K562 (cell line): ENCODE data around the gene GABARAPL2. TPM values are rescaled to one million over a fixed set of nuclear protein-coding genes. Genes with fewer than 3 reads are reported as not detected.

Experiments used
- ATAC-seq: fragments of 200-7000 bp; cut with Tn5 transposase; 3 replicates; pipeline ENCODE4 v1.9.1; 2020; ENCODE audit warnings: moderate library complexity
- BruUV-seq: library from RNA; stranded (reverse); fragments of 400-500 nt; replicated peaks from 2 replicates; lab custom pipeline; 2021; lab: Mats Ljungman, UMichigan
- CTCF ChIA-PET: fragments of 300-600 bp; formaldehyde crosslinking; extraction: SDS; loops from one replicate; lab custom pipeline; 2021; ENCODE audit warnings: low intra/inter-chr PET ratio; lab: Yijun Ruan, JAX
- POLR2A ChIA-PET: fragments of 300-600, 350-650 bp; sonication (Branson Sonifier 250); formaldehyde crosslinking; extraction: SDS; loops from one replicate; lab custom pipeline; 2021; ENCODE audit warnings: antibody characterized with exemption, inconsistent platforms; lab: Yijun Ruan, JAX
- DNase-seq, 4 experiments: peaks; one replicate each; pipeline versions ENCODE4 v3.0.0 to v3.0.0-alpha.2; 2011 to 2018; ENCODE audit warnings: low spot score in 3 of 4, mixed read lengths in 3 of 4; ENCODE audit errors: extremely low read depth in 1 of 4
- FAIRE-seq: peaks from 2 replicates; lab custom pipeline; 2011; peaks lifted over from hg19 to GRCh38; lab: Jason Lieb, UNC
- H2AFZ ChIP-seq: 2 replicates; pipeline ENCODE4 v1.6.0; 2011; ENCODE audit warnings: low read depth, low read length, control low read depth, inconsistent platforms
- H3K27ac ChIP-seq: fragments of 200-600 bp; 3 replicates; pipeline ENCODE4 v1.8.0; 2011; ENCODE audit warnings: low read depth, mild to moderate bottlenecking, control low read depth, inconsistent platforms, low read length, moderate library complexity, mixed read lengths; ENCODE audit errors: extremely low read depth
- H3K27me3 ChIP-seq, 2 experiments: fragments of 300-600 bp in 1 of 2; 2 replicates in 1 of 2; 3 replicates in 1 of 2; pipeline versions ENCODE4 v1.6.0 to v1.8.0; 2011; ENCODE audit warnings: inconsistent platforms in 2 of 2, low read length in 2 of 2, mild to moderate bottlenecking in 1 of 2, mixed read lengths in 1 of 2, moderate library complexity in 1 of 2; ENCODE audit not compliant: control insufficient read depth in 2 of 2, insufficient read depth in 2 of 2
- H3K36me3 ChIP-seq: fragments of 300-600 bp; 3 replicates; pipeline ENCODE4 v1.8.0; 2011; ENCODE audit warnings: mild to moderate bottlenecking, low read length, inconsistent platforms; ENCODE audit not compliant: control insufficient read depth, insufficient read depth
- H3K4me1 ChIP-seq, 2 experiments: fragments of 200-600 bp in 1 of 2; replicated peaks in 1 of 2; 2 replicates in 1 of 2; 3 replicates in 1 of 2; pipeline versions ENCODE4 v1.5.1 to v1.8.0; 2011; ENCODE audit warnings: inconsistent platforms in 2 of 2, low read length in 2 of 2, mild to moderate bottlenecking in 1 of 2, mixed read lengths in 1 of 2, moderate library complexity in 1 of 2; ENCODE audit not compliant: control insufficient read depth in 2 of 2, insufficient read depth in 2 of 2
- H3K4me2 ChIP-seq: 2 replicates; pipeline ENCODE4 v1.6.1; 2011; ENCODE audit warnings: low read length, control low read depth, inconsistent platforms, mixed read lengths; ENCODE audit not compliant: insufficient read depth
- H3K4me3 ChIP-seq: fragments of 200-600 bp; sonication (generic), shearing (Covaris generic); 2 replicates; pipeline ENCODE4 v1.5.1; 2016; ENCODE audit warnings: control low read depth, inconsistent platforms
- H3K79me2 ChIP-seq: fragments of 200-600 bp; 3 replicates; pipeline ENCODE4 v1.8.0; 2011; ENCODE audit warnings: low read length, inconsistent platforms; ENCODE audit not compliant: control insufficient read depth, insufficient read depth
- H3K9ac ChIP-seq, 2 experiments: 2 replicates each; pipeline versions ENCODE4 v1.6.0 to v1.6.1; 2011; ENCODE audit warnings: low read depth in 2 of 2, low read length in 2 of 2, control low read depth in 1 of 2, inconsistent platforms in 1 of 2, mild to moderate bottlenecking in 1 of 2, mixed read lengths in 1 of 2; ENCODE audit not compliant: insufficient read depth in 1 of 2
- H3K9me1 ChIP-seq: one replicate; pipeline ENCODE4 v1.6.0; 2011; ENCODE audit warnings: inconsistent platforms, mild to moderate bottlenecking, low read length, moderate library complexity; ENCODE audit not compliant: control insufficient read depth, insufficient read depth
- H3K9me3 ChIP-seq: replicated peaks from 2 replicates; pipeline ENCODE4 v1.5.1; 2011; ENCODE audit warnings: low read depth, low read length, inconsistent platforms; ENCODE audit not compliant: control insufficient read depth, insufficient read depth
- H4K20me1 ChIP-seq: replicated peaks from 2 replicates; pipeline ENCODE4 v1.6.1; 2011; ENCODE audit warnings: low read length, inconsistent platforms, mixed read lengths; ENCODE audit not compliant: control insufficient read depth, insufficient read depth
- IFI16 ChIP-seq: fragments of 250-450 bp; sonication (Bioruptor Pico); IDR thresholded peaks from 2 replicates; pipeline ENCODE4 v2.1.2; 2022; ENCODE audit warnings: mild to moderate bottlenecking, inconsistent platforms
- MEIS2 ChIP-seq: fragments of 450-650 bp; IDR thresholded peaks from 2 replicates; pipeline ENCODE4 v1.6.1; 2014; ENCODE audit warnings: mild to moderate bottlenecking; ENCODE audit not compliant: partially characterized antibody
- NR1H2 ChIP-seq: sonication (generic); formaldehyde crosslinking; IDR thresholded peaks from 2 replicates; pipeline ENCODE4 v1.4.0; 2020; ENCODE audit warnings: mild to moderate bottlenecking, missing genetic modification reagents
- SMAD3 ChIP-seq: fragments of 450-650 bp; formaldehyde crosslinking; conservative IDR thresholded peaks from 2 replicates; pipeline ENCODE4 v1.4.0; 2020; ENCODE audit warnings: mild to moderate bottlenecking
- WGBS: fragments of 100-300 bp; shearing (Covaris generic); methylation state at CpG from one replicate; pipeline ENCODE4 v1.1.6; 2016; ENCODE audit warnings: low coverage, mixed read lengths; ENCODE audit not compliant: insufficient coverage; ENCODE audit errors: missing lambda C conversion rate; 5-methylcytosine and 5-hydroxymethylcytosine counted together
- in situ Hi-C: fragments of 300-500 bp; cut with MboI; formaldehyde crosslinking; loops from 4 replicates; pipeline ENCODE4 v1.15.0; 2018; ENCODE audit warnings: inconsistent platforms, mixed read lengths
- intact Hi-C: fragments of 100-400 bp; cut with micrococcal nuclease; formaldehyde crosslinking; loops from 2 replicates; pipeline ENCODE4 v1.14.2; 2022
- polyA plus RNA-seq, 8 experiments: library from polyadenylated mRNA; depleted of rRNA in 4 of 8; stranded (reverse) in 5 of 8; unstranded in 3 of 8; fragments of >200 nt; fragmentation: Nextera tagmentation in 2 of 8; fragmentation: Illumina TruSeq in 1 of 8; extraction: Ambion mirVana in 2 of 8; extraction: Trizol in 1 of 8; gene quantifications; 2 replicates each; pipeline versions ENCODE4 v1.2.1 to v1.2.3, GENCODE V29; 2011 to 2014; ENCODE audit warnings: inconsistent platforms in 1 of 8, missing spikeins in 1 of 8
- total RNA-seq, 7 experiments: library from RNA; depleted of rRNA in 6 of 7; stranded (reverse); fragments of >200 nt in 6 of 7; fragmentation: Illumina TruSeq in 2 of 7; extraction: Trizol in 2 of 7; gene quantifications; 2 replicates each; pipeline versions ENCODE4 v1.2.1 to v1.2.3, GENCODE V29; 2011 to 2021; ENCODE audit warnings: low replicate concordance in 1 of 7
- TF ChIP-seq, protein P1 (sequence below): fragments of 450-650 bp; formaldehyde crosslinking; IDR thresholded peaks from 2 replicates; pipeline ENCODE4 v1.4.0; 2020; ENCODE audit warnings: mild to moderate bottlenecking, moderate library complexity
- TF ChIP-seq, protein P2 (sequence below): fragments of 450-650 bp; IDR thresholded peaks from 2 replicates; pipeline ENCODE4 v1.6.1; 2016

Gene GABARAPL2
- total and polyA plus RNA-seq, 9 of the 15 experiments (the other 6 are each of a cell fraction or from before 2014, with no cell fraction given) = 42.1 to 288 (median 91.8) TPM

DNA sequence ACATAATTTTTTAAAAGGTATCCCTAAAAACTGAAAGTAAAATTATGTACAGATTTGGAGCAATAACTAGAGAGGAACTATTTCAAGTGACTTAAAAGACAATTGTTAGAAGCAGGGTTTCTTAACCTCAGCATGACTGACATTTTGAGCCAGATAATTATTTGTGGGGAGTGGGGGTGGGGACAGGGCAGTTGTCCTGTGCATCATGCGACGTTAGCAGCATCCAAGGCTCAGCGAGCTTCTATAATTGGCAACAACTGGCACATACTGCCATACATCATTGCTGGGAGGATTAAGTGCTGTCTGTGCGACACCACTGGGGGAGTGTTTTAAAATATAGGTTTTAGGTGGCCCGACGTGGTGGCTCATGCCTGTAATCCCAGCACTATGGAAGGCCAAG lies 27.1 kb downstream of the GABARAPL2 start:
- intact Hi-C loops = no loop called here

More for the DNA sequence above, 27.1 kb downstream of the GABARAPL2 start:
- FAIRE-seq (no peak), ATAC-seq (peak; percentile 3; the same call in 1 of the 3 replicates), DNase-seq (no peak)
- TF ChIP-seq NR1H2 (CRISPR knock-in tag) (no peak), SMAD3 (CRISPR knock-in tag) (no peak), MEIS2 (peak; percentile 24), IFI16 (CRISPR knock-in tag) (no peak)
- TF ChIP-seq, protein P1, sequence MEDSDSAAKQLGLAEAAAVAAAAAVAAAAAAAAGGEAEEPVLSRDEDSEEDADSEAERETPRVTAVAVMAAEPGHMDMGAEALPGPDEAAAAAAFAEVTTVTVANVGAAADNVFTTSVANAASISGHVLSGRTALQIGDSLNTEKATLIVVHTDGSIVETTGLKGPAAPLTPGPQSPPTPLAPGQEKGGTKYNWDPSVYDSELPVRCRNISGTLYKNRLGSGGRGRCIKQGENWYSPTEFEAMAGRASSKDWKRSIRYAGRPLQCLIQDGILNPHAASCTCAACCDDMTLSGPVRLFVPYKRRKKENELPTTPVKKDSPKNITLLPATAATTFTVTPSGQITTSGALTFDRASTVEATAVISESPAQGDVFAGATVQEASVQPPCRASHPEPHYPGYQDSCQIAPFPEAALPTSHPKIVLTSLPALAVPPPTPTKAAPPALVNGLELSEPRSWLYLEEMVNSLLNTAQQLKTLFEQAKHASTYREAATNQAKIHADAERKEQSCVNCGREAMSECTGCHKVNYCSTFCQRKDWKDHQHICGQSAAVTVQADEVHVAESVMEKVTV (CRISPR knock-in tag) = no peak
- TF ChIP-seq, protein P2, sequence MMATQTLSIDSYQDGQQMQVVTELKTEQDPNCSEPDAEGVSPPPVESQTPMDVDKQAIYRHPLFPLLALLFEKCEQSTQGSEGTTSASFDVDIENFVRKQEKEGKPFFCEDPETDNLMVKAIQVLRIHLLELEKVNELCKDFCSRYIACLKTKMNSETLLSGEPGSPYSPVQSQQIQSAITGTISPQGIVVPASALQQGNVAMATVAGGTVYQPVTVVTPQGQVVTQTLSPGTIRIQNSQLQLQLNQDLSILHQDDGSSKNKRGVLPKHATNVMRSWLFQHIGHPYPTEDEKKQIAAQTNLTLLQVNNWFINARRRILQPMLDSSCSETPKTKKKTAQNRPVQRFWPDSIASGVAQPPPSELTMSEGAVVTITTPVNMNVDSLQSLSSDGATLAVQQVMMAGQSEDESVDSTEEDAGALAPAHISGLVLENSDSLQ = peak; percentile 63
- Histone ChIP-seq H3K4me2 (no peak overlapping the region), H3K27me3 (no peaks in the 10 kb centered on the region), H3K9me3 (no peaks in the 10 kb centered on the region), H3K9me1 (no peaks in the 10 kb centered on the region), H3K4me1 (peaks cover 11 to 34% of the 10 kb centered on the region in 2 experiments; a peak in 4 of 5 replicates), H3K4me3 (no peak overlapping the region), H3K9ac (no peak overlapping the region; a peak in 2 of 4 replicates), H3K36me3 (peaks cover 5% of the 10 kb centered on the region; the same call in 1 of the 3 replicates), H3K27ac (peak overlapping the region; percentile 79; the same call in 2 of the 3 replicates), H4K20me1 (no peaks in the 10 kb centered on the region), H2AFZ (no peak overlapping the region), H3K79me2 (no peaks in the 10 kb centered on the region)
- 74% methylated on average over 6 of the region's 6 CpGs for WGBS
- CTCF ChIA-PET = no interaction called here
- in situ Hi-C loops = no loop called here
- POLR2A ChIA-PET = no interaction called here
- BruUV-seq = no TSS peak
